GM12872 (cell line): ENCODE measurements around the gene PWP2.
A peak's percentile ranks its signal among the peaks of the same experiment; 100 is the strongest.

Source experiments
- TF ChIP-seq, protein P1 (sequence below): IDR thresholded peaks from 3 replicates; pipeline ENCODE4 v1.5.1; 2011; ENCODE audit warnings: low read depth, mild to moderate bottlenecking, low read length, moderate library complexity; ENCODE audit not compliant: insufficient read depth

Gene PWP2

DNA sequence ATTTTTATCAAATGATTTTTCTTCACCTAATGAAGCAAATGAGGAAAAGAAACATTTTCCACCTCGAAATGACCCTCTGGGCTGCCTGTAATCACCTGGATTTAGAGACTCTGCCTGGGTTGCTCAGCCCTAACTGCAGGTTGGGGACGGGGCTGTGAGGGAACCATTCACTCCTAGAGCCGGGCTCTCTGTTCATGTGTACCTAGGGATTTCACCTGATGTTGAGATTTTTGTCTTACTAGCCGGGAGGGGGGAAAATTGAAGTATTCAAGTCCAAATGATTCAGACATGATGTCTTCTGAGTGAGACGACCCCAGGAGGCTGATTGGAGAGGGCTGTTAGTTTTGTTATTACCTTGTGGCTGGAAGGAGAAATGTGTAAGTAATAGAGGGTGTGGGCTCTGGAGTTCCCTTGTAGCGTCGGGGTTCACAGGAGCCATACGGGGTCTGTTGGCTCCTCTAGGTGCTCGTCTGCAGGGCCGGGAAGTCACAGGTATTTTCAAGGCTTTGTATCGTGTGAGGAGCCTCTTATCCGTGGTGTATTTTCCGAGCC, 42.3 kb upstream of the PWP2 start:
- TF ChIP-seq, protein P1, sequence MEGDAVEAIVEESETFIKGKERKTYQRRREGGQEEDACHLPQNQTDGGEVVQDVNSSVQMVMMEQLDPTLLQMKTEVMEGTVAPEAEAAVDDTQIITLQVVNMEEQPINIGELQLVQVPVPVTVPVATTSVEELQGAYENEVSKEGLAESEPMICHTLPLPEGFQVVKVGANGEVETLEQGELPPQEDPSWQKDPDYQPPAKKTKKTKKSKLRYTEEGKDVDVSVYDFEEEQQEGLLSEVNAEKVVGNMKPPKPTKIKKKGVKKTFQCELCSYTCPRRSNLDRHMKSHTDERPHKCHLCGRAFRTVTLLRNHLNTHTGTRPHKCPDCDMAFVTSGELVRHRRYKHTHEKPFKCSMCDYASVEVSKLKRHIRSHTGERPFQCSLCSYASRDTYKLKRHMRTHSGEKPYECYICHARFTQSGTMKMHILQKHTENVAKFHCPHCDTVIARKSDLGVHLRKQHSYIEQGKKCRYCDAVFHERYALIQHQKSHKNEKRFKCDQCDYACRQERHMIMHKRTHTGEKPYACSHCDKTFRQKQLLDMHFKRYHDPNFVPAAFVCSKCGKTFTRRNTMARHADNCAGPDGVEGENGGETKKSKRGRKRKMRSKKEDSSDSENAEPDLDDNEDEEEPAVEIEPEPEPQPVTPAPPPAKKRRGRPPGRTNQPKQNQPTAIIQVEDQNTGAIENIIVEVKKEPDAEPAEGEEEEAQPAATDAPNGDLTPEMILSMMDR, result no peak

- TF ChIP-seq, protein P1, result no peak
Measured at GRCh38 chr21:44065428-44065827, 41.8 kb upstream of the PWP2 start.

DNA sequence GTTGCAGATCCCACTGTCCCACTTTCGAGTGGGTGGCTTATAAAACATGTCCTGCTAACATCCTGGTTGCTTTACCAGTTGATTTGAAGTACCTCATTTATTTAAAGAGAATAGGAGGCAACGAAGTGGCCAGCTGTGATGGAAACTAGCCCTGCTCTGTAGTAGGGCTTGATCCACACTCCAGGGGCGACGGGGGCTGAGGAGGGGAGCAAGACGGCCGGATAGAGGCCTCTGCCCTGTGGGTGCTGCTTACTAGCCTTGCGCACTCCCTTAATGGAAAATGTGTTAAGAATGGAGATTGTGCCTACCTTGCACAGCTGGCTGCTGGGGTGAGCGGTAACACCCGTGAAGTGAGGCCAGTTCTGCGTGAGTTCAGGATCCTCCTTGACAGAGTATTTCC, 41.1 kb upstream of the PWP2 start:
- TF ChIP-seq, protein P1, result no peak

DNA sequence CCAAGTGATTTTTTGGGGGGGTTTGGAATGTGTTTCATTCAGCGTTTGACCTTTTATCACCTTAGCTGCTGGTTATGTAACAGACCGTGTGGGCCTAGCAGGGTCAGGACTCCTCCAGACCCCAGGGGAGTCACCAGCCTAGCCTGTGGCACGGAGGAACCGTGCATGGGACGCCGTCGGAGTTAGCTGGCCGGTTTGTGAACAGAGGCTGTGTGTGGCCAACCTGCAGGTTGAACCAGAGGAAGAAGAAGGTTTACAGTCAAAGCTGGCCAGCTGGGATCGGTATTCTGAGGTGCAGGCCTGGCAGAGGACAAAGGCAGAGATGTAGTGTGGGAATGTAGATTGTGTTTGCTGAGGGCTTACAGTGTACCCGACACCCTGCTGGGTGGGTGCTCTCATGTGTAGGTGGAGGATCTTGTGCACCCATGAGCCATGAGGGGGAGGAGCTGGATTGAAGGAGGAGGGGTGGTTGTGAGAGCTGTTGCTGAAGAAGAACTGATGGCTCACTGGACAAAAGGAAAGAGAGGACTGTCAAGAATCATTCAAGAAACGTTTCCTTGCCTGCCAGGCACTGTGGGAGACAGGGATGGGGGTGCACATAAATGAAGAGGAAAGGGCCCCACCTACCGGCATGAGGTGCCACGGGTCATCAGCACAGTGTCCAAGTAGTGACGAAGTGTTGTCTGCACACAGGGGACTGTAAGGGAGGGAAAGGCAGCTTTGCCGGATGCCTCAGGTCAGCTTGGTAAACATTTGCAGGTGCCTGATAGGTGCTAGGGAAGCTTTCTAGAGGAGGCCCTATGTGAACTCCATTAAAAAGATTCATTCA, 40.0 kb upstream of the PWP2 start:
- TF ChIP-seq, protein P1, result peak; percentile 20; the same call in 1 of the 3 replicates

- TF ChIP-seq, protein P1, result no peak
Measured at GRCh38 chr21:44070391-44070790, 36.8 kb upstream of the PWP2 start.

DNA sequence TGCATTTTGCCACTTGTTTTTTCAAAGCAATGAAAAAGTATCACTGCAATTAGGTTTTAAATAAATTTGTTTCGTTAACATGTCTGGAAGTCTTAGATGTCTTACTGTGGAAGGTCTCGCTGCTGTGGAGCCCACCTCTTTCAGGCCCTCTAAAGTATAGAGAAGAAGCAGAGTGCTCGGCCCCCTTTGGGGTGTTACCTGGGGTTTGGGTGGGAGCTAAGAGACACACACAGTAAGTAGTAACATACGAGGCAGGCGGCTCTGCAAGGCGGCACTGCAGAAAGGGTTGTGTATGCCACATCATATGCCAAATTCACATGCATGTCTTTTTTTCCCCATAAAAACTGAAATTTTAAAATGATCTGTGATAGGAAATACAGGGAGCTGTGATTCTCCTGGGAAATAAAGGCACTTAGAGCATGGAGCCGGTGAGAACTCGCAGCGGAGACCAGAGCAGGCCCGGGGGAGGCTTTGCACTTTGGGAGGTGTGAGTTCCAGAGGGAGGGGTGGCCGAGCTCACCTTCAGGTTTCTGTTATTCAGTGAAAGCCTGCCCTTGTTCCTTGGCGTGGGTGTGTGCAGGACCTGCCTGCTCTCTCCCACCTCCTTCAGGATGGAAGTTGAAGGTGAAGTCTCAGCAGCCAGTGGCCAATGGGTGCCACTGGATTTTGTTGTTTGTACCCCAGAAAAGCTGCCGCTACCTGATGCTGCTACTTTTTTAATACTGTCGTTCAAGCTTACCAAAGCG, 35.7 kb upstream of the PWP2 start:
- TF ChIP-seq, protein P1, result no peak

GRCh38 chr21:44072111-44072510, 35.1 kb upstream of the PWP2 start:
- TF ChIP-seq, protein P1, result no peak
